ENCODE results near the gene MGLL. TPM values are rescaled to one million over a fixed set of nuclear protein-coding genes. Genes with fewer than 3 reads are reported as not detected.

Gene MGLL
- total RNA-seq, 4 donors from 2014 or later = 26.5 to 50.2 (median 43.8) TPM

DNA sequence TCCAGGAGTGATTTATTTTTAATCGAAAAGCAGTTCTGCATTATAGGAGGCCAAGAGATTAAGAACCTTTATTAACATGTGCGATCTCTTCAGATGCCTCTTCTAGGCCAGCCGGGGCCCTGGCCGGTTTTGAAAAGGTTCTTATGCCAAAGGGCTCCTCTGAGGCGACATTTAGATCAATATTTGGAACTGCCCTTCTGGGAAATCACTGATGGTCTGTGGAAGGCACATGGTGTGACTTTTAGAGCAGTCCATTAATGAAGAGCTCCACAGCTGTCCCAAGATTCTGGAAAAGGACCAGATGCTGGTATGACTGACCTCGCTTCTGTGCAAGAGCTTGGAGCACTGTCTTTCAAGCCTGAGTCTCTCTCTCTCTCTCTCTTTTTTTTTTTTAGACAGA lies 19.7 kb downstream of the MGLL start:
- TF ChIP-seq CTCF (IDR thresholded peaks at IDR 0.05 in 4 of 5, conservative IDR thresholded peaks at IDR 0.05 in 1 of 5) = no peak
- no peak for TF ChIP-seq POLR2A (IDR thresholded peaks at IDR 0.05)
- peaks cover 35 to 56% of the 10 kb centered on the region in 2 donors for H3K4me1 ChIP-seq
- peak in 1 of 2 donors; percentile 64 for ATAC-seq
- no peaks in the 10 kb centered on the region for H3K27me3 ChIP-seq
- intact Hi-C loops (cut with DNase I; ENCODE audit: low total_unique reads) (no loop called here), in situ Hi-C loops (cut with MboI; ENCODE audit: low sequenced_read_pairs in 4 of 4) (no loop called here)
- no peaks in the 10 kb centered on the region for H3K9me3 ChIP-seq
- H3K36me3 ChIP-seq = no peaks in the 10 kb centered on the region
- H3K27ac ChIP-seq = peak overlapping the region in 3 of 4 donors; percentile 14 to 43 (median 40)
- no peak overlapping the region for H3K4me3 ChIP-seq
- no peak for DNase-seq

DNA sequence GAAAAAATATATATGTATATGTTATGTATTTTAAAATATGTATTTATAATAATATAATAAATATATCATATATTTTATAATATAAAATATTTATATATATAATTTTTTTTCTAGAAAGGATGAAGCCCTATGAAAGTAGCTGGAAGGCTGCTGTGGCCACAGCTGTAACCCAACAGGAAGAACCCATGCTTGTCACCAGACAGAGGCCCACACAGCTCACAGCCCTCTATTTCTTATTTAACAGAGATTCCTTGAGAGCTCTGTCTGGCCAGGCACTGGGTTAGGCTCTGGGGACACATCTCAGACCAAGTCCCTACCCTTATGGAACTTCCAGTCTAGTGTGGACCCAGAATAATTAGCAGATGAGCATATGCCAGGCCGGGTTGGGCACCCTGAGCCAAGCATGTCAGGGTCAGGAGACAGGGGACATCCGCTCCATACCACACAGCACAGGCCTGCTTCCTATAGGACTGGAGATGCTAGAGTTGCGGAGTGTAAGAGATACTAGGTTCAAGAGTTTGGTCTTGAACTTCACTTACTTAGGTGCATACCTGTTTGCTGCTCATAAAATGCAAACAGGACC lies 20.5 kb downstream of the MGLL start:
- no peak for TF ChIP-seq POLR2A (IDR thresholded peaks at IDR 0.05)
- no peak for TF ChIP-seq CTCF (IDR thresholded peaks at IDR 0.05 in 4 of 5, conservative IDR thresholded peaks at IDR 0.05 in 1 of 5)
- in situ Hi-C loops (cut with MboI; ENCODE audit: low sequenced_read_pairs in 4 of 4) = no loop called here
- H3K36me3 ChIP-seq = no peaks in the 10 kb centered on the region
- peaks cover 35 to 57% of the 10 kb centered on the region in 2 donors for H3K4me1 ChIP-seq
- no peak overlapping the region for H3K27ac ChIP-seq
- no peaks in the 10 kb centered on the region for H3K9me3 ChIP-seq
- no peak overlapping the region for H3K4me3 ChIP-seq
- no peak for DNase-seq
- intact Hi-C loops (cut with DNase I; ENCODE audit: low total_unique reads) = no loop called here
- no peaks in the 10 kb centered on the region for H3K27me3 ChIP-seq
- ATAC-seq = no peak

GRCh38 chr3:127800508-127800907 lies 21.8 kb downstream of the MGLL start:
- in situ Hi-C loops (cut with MboI; ENCODE audit: low sequenced_read_pairs in 4 of 4) = no loop called here
- intact Hi-C loops (cut with DNase I; ENCODE audit: low total_unique reads) = no loop called here
- peak in 1 of 2 donors; percentile 4 for DNase-seq
- Histone ChIP-seq H3K27ac (peak overlapping the region in 2 of 4 donors; percentile 2 to 41), H3K4me3 (no peak overlapping the region), H3K27me3 (no peaks in the 10 kb centered on the region), H3K4me1 (peaks cover 35 to 64% of the 10 kb centered on the region in 2 donors), H3K9me3 (no peaks in the 10 kb centered on the region), H3K36me3 (no peaks in the 10 kb centered on the region)
- TF ChIP-seq POLR2A (IDR thresholded peaks at IDR 0.05) (no peak), CTCF (IDR thresholded peaks at IDR 0.05 in 4 of 5, conservative IDR thresholded peaks at IDR 0.05 in 1 of 5) (no peak)
- no peak for ATAC-seq

DNA sequence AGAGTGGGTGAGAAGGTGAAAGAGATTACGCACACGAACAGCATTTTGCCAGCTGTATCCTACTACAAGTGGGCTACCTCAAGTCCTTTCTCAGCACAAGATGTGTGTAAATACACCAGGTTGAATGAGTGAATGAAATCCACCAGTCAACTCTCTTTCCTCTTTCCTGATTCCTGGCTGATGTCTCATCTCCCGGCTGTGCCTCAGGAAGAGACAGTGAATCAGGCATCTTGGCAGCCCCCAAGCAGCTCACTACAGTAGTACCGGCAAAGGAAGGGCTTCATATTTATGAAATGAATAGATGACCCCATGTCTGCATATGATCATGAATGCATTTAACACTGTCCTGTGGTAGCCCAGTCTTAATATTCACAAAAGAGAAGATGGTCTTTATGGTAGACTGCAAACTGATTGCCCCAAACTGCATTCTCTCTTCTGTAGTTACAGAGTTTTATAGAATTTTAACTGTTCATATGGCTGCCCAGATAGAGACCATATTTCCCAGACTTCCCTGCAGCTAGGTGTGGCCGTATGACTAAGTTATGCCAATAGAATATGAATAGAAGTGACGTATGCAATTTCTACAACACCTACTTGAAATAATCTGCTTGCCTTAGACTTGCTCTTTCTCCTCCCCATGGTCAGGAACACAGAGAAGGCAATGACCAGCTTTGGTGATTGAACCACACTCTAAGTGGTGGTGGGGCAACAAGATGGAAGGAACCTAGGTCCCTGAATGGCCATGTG lies 22.7 kb downstream of the MGLL start:
- in situ Hi-C loops (cut with MboI; ENCODE audit: low sequenced_read_pairs in 4 of 4) = no loop called here
- no peaks in the 10 kb centered on the region for H3K27me3 ChIP-seq
- H3K27ac ChIP-seq = peak overlapping the region in 3 of 4 donors; percentile 12 to 33 (median 24)
- no peaks in the 10 kb centered on the region for H3K9me3 ChIP-seq
- ATAC-seq (no peak), DNase-seq (peak in 1 of 2 donors; percentile 13)
- TF ChIP-seq CTCF (IDR thresholded peaks at IDR 0.05 in 4 of 5, conservative IDR thresholded peaks at IDR 0.05 in 1 of 5) (no peak), POLR2A (IDR thresholded peaks at IDR 0.05) (no peak)
- intact Hi-C loops (cut with DNase I; ENCODE audit: low total_unique reads) = no loop called here
- H3K36me3 ChIP-seq = no peaks in the 10 kb centered on the region
- no peak overlapping the region for H3K4me3 ChIP-seq
- H3K4me1 ChIP-seq = peaks cover 27 to 58% of the 10 kb centered on the region in 2 donors

All from gastrocnemius medialis (tissue), 4 donors.